GM18499 (cell line): ENCODE results near the gene SLC35E2B.

Experiments used
- ATAC-seq: cut with Tn5 transposase; IDR thresholded peaks from one replicate; pipeline ENCODE4 v1.9.1; 2021; ENCODE audit warnings: moderate number of reproducible peaks; ENCODE audit not compliant: insufficient read depth, unreplicated experiment

The SLC35E2B gene

DNA sequence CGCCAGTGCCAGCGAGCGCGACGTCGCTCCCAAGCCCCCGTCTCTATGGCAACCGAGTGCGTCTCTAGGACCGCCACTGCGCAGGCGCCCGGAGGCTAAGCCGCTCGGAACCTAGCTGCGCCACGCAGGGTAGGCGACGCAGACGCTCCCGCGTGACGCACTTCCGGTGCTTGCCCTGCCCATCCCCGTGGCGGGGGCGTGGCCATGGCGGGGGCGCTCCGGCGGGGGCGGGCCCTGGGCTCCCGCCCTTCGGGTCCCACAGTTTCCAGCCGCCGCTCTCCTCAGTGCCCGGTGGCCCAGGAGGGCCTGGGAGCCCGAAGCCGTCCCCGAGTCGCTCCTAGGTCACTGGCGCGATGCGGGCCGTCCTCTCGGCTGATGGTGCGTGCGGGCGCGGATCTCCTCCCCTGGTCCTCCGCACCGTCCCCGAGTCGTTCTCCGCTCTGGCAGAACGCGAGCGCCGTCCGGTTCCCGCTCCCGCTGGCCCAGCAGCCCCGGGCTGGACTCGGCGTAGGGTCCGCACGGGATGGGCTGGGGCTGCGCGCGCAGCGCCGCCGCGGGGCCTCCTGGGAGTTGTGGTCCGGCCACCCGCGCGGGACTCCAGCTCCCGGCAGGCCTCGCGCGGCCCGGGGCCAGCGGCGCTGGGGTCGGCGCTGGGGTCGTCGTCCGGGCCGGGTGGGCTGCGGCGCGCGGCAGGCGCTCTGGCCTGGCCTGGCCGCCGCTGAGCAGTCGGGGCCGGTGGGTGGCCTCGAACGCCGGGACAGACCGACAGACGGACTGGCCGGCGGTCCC, 77.1 kb downstream of the SLC35E2B start, which contains the start of gene MIB2:
TSS of gene MIB2 (plus strand) at position 245 of the 789 bp plus-strand sequence. CDS start 7,953 bp downstream, outside the sequence.
- ATAC-seq: peak; percentile 47

DNA sequence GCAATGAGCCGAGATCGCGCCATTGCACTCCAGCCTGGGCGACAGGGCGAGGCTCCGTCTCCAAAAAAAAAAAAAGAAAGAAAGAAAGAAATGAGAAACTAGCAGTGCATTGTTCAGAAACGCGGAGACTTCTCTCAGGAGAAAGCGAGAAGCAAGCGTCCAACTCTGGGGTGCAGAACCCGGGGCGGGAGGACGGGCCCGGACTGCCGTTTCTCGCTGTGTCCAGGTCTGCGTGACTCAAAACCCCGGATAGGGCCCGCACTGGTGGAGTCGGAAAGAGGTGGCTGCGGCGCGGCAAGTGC, 77.7 kb downstream of the SLC35E2B start:
- ATAC-seq: no peak

DNA sequence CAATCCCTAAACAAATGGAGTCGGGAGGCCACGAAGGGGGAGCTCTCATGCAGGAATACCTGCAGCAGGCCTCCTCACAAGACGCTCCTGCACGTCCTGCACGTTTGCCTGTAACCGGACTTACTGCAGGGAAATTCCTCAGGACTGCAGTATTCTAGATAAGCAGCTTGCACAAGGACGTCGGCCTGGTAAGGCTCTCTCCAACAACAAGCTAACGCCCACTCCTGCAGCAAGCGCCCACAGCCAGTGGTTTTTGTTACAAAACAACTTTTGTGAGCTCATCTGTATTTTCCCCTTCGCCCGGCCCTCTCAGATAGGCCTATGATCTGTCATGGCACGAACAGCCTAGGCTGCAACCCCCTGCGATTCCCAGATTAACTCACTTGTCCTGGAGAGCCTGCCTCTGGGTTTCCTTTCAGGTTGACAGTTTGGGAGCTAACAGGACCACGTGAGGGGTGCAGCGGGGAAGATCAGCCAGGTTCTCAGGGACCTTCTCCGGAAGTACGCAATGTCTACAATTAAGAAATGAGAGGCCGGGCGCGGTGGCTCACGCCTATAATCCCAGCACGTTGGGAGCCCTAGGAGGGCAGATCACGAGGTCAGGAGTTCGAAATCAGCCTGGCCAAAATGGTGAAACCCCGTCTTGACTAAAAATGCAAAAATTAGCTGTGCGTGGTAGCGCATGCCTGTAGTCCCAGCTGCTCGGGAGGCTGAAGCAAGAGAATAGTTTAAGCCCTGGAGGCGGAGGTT, 78.2 kb downstream of the SLC35E2B start:
- ATAC-seq: peak; percentile 7

DNA sequence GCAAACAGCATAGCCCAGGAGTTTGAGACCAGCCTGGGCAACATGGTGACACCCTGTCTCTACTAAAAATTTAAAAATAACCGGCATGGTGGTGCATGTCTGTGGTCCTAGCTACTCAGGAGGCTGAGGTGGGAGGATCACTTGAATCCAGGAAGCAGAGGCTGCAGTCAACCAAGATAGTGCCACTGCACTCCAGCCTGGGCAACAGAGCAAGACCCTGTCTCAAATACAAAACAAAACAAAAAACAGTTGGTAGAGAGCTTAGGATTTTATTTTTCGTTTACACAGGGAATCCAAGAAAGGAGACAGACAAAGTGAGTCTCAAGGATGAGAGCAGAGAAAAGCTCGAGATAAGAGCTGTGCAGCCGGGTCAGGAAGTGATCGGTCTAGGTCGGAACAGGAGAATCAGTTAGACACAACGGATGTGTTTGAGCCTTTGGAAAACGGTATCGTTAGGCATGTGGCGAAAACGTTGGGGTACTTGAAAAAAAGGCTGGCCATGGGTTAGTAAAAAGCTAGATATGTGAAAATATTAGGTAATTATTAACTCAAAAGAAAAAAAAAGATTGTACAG, 79.0 kb downstream of the SLC35E2B start:
- no peak for ATAC-seq

DNA sequence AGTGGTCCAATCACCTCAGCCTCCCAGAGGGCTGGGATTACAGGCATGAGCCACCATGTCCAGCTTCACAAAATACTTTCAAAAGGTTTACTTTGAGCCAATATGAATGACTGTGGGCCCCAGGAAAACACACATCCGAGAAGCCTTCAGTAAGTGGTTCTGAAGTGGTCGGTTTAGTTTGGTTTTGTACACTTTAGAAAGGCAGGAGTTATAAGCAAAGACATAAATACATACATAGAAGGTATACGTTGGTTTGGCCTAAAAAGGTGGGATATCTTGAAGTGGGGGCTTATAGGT, 80.5 kb downstream of the SLC35E2B start:
- no peak for ATAC-seq

DNA sequence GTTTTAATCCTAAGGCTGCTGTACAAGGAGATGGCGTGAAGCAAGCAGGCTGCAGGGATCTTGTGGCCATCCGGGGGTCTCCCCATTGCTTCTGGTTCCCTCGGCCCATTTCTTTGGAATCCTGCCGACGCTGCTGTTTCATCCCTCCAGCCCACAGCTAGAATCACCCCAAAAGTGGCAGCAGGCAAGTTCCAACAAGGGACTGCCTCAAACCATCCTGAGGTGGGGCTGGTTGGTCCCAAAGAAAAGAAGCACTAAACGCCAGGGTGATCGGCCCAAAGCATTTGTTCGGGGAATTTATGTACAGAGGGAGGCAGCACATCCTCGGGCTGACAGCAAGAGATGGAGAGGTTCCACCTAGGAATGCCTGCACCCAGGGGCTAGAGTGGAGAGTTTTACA, 81.8 kb downstream of the SLC35E2B start:
- no peak for ATAC-seq

DNA sequence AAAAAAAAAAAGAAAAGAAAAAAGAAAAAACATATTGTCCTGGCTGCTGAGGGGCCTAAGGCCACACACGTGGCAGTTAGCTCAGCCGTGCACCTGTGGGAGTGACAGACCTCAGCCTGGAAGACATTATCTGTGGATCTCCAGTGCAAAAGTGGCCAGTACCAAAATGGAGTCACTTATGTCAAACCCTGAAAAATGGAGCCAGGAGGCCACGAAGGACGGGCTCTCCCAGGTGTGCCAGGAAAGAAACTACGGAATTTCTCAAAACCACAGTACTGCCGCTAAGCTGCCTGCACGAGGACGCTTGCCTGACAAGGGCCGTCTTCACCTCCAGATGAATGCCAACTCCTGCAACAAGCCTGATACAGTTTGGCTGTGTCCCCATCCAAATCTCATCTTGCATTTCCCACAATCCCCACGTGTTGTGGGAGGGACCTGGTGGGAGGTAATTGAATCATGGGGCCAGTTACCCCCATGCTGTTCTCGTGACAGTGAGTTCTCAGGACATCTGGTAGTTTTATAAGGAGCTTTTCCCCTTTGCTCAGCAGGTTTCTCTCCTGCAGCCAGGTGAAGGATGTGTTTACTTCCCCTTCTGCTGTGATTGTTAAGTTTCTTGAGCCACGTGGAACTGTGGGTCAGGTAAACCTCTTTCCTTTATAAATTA, 82.6 kb downstream of the SLC35E2B start:
- no peak for ATAC-seq
